Lower leg skin (tissue), 4 donors: ENCODE results near the gene PDZD2. TPM values are rescaled to one million over a fixed set of nuclear protein-coding genes. Genes with fewer than 3 reads are reported as not detected.

Source experiments
- DNase-seq, 2 donors: peaks; one replicate each; pipeline ENCODE4 v3.0.0-alpha.2; 2019; ENCODE audit warnings: low spot score in 2 of 2
- H3K4me3 ChIP-seq: fragments of 200-600 bp; sonication (generic); 2 replicates; pipeline ENCODE4 v1.5.1; 2017; ENCODE audit warnings: mild to moderate bottlenecking, low read depth; ENCODE audit not compliant: poor library complexity, severe bottlenecking
- CTCF ChIP-seq, 3 donors: fragments of 450-650 bp; IDR thresholded peaks; one replicate each; pipeline ENCODE4 v1.5.1; 2016; ENCODE audit warnings: antibody characterized with exemption in 3 of 3, mild to moderate bottlenecking in 3 of 3, moderate library complexity in 2 of 3
- POLR2A ChIP-seq, 2 donors: fragments of 450-650 bp; IDR thresholded peaks; one replicate each; pipeline ENCODE4 v1.6.1; 2016 to 2017; ENCODE audit warnings: antibody characterized with exemption in 2 of 2, mild to moderate bottlenecking in 1 of 2, moderate library complexity in 1 of 2
- WGBS, 2 donors: methylation state at CpG; one replicate each; pipeline ENCODE4 v1.1.5; 2018; 5-methylcytosine and 5-hydroxymethylcytosine counted together
- intact Hi-C: fragments of 100-400 bp; cut with DNase I; formaldehyde crosslinking; loops from one replicate; pipeline ENCODE4 v1.15.0; 2023; ENCODE audit warnings: low total_unique reads
- total RNA-seq, 4 donors: library from RNA; depleted of rRNA; stranded (reverse); fragments of >200 nt; gene quantifications; one replicate each; pipeline ENCODE4 v1.1.0, GENCODE V29; 2016

PDZD2 gene
- total RNA-seq, 4 donors from 2014 or later: 102 to 150 (median 116) TPM

GRCh38 chr5:32129074-32129598 lies 490.2 kb downstream of the PDZD2 start:
- intact Hi-C loops: no loop called here

GRCh38 chr5:32130865-32131264 lies 491.9 kb downstream of the PDZD2 start:
- WGBS, 2 donors: 76 to 85% methylated on average over 3 of the region's 3 CpGs
- H3K4me3 ChIP-seq: no peak overlapping the region
- intact Hi-C loops: no loop called here
- DNase-seq: no peak
- TF ChIP-seq POLR2A (IDR thresholded peaks at IDR 0.05) (no peak), CTCF (IDR thresholded peaks at IDR 0.05) (no peak)

More at GRCh38 chr5:32129074-32129598, 490.2 kb downstream of the PDZD2 start:
- no peak for TF ChIP-seq CTCF (IDR thresholded peaks at IDR 0.05)
- no peak for TF ChIP-seq POLR2A (IDR thresholded peaks at IDR 0.05)
- 75 to 90% methylated on average over 7 of the region's 7 CpGs for WGBS, 2 donors
- DNase-seq: no peak
- no peak overlapping the region for H3K4me3 ChIP-seq

- H3K4me3 ChIP-seq: no peak overlapping the region
- WGBS, 2 donors: 74 to 79% methylated on average over 1 of the region's 1 CpG
- intact Hi-C loops: no loop called here
- TF ChIP-seq POLR2A (IDR thresholded peaks at IDR 0.05): no peak
- TF ChIP-seq CTCF (IDR thresholded peaks at IDR 0.05): no peak
- DNase-seq: no peak
Measured at GRCh38 chr5:32131604-32132003, 492.7 kb downstream of the PDZD2 start.

GRCh38 chr5:32132757-32133156 lies 493.8 kb downstream of the PDZD2 start:
- TF ChIP-seq POLR2A (IDR thresholded peaks at IDR 0.05): no peak
- no peak for TF ChIP-seq CTCF (IDR thresholded peaks at IDR 0.05)
- intact Hi-C loops: no loop called here
- no peak overlapping the region for H3K4me3 ChIP-seq
- DNase-seq: no peak

GRCh38 chr5:32135086-32135485 lies 496.2 kb downstream of the PDZD2 start:
- no peak for DNase-seq
- intact Hi-C loops: no loop called here
- H3K4me3 ChIP-seq: no peak overlapping the region
- WGBS, 2 donors: 92 to 100% methylated on average over 1 of the region's 1 CpG
- TF ChIP-seq CTCF (IDR thresholded peaks at IDR 0.05): no peak
- no peak for TF ChIP-seq POLR2A (IDR thresholded peaks at IDR 0.05)

- 78 to 84% methylated on average over 7 of the region's 7 CpGs for WGBS, 2 donors
- H3K4me3 ChIP-seq: no peak overlapping the region
- TF ChIP-seq POLR2A (IDR thresholded peaks at IDR 0.05) (no peak), CTCF (IDR thresholded peaks at IDR 0.05) (no peak)
- no peak for DNase-seq
- intact Hi-C loops: no loop called here
Measured at GRCh38 chr5:32136342-32136741, 497.4 kb downstream of the PDZD2 start.
